ENCODE data around the gene SEC31A.

DNA sequence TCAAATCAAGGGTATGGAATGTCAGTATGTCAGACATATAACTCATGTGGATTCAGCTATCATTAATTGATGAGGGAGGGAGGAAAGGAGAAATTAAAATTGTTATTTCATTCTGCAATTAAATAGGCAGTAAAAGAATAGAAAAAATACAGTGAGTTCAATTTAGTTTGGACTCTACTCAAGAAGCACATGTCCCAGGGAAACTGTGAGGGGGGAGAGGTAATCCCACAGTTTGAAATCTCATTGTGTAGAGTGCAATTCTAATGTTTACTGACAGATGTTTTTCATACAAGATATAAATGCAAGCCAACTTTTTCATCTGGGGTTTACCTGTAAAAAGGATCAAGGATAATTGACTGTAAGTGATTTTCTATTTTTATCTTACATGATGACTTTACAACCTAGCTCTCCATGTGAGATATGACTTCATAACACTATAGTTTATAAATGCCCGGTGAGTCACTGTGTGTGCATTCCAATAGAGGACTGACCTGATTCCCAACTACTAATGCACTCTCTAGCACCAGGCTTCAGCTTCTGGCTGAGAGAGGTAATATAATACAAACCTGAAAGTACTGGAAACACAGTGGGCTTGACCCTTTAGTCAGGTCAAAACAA, 57.1 kb downstream of the SEC31A start:
- TF ChIP-seq, protein P1, sequence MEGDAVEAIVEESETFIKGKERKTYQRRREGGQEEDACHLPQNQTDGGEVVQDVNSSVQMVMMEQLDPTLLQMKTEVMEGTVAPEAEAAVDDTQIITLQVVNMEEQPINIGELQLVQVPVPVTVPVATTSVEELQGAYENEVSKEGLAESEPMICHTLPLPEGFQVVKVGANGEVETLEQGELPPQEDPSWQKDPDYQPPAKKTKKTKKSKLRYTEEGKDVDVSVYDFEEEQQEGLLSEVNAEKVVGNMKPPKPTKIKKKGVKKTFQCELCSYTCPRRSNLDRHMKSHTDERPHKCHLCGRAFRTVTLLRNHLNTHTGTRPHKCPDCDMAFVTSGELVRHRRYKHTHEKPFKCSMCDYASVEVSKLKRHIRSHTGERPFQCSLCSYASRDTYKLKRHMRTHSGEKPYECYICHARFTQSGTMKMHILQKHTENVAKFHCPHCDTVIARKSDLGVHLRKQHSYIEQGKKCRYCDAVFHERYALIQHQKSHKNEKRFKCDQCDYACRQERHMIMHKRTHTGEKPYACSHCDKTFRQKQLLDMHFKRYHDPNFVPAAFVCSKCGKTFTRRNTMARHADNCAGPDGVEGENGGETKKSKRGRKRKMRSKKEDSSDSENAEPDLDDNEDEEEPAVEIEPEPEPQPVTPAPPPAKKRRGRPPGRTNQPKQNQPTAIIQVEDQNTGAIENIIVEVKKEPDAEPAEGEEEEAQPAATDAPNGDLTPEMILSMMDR (IDR thresholded peaks at IDR 0.05), result no peak
- TF ChIP-seq EZH2 (IDR thresholded peaks at IDR 0.05; ENCODE audit: borderline replicate concordance, insufficient read depth, low read depth, low read length, poor library complexity, severe bottlenecking), result no peak

All from B cell (primary cell).